Non-pigmented ciliary epithelial cell (primary cell): ENCODE measurements around the gene TRAPPC5.

Experiments
- DNase-seq: peaks from one replicate; pipeline ENCODE4 v3.0.0-alpha.2; 2010; ENCODE audit warnings: low read depth

Gene TRAPPC5

DNA sequence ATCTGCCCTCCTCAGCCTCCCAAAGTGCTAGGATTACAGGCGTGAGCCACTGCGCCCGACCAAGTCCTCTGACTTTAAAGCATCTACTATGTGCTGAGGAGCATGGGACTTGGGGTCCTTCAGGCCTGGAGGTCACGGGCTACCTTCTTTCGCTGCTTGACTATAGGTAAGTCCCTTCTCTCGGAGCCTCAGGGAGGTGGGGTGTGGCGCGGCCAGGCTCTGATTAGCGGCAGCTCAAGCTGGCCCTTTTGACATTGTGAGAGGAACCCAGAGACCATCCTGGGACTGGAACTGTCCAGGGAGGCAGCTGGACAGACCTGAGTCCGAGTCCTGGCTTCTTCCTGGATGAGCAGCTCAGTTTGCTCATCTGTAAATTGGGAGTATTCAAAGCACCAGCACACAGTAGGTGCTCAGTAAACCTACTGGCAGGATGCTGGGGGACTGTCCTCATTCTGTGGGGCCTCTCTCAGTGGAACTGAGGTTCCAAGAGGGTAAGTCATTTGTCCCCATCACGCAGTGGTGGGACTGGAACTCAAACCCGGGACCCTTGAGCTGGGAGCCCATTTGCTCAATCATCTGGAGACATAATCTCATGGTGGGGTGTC, 20.5 kb downstream of the TRAPPC5 start:
- no peak for DNase-seq

DNA sequence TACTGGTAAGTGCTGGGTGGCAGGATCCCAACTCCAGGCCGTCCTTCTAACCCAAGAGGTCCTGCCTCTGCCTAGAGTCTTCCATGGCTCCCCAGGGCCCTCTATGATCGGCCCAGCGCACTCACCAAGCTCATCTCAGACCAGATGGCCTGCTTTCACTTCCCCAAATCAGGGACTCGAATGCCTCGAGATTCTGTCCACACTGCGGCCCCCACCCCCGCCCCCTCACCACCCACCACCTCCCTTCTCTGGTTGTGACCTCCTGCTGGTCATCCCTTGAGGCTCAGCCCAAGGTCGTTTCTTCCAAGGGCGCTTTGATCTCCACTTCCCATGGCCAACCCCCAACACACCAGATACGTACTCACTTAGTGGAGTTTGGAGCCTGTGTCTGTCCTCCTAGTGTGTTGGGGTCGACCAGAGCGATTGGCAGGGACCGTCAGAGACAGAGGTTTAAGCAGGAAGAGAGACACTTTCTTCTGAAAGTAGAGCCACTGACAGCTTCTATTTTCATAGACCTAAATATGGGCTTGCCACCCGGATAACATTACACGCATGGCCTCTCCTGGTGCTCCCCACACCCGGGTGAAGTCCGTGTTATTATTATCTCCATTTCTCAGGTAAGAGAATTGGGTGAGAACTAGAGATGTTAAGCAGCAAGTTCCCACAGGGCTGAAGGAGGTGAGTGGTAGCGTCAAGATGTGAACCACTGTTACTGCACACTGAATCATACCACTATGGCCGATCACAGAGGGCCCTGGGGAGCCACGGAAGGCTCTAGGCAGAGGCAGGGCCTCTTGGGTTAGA, 21.2 kb downstream of the TRAPPC5 start, which contains the start of gene FCER2:
Gene FCER2, minus strand, starts transcription at position 478 of the 804 bp plus-strand sequence. CDS start 2,371 bp downstream, outside the sequence.
- no peak for DNase-seq

DNA sequence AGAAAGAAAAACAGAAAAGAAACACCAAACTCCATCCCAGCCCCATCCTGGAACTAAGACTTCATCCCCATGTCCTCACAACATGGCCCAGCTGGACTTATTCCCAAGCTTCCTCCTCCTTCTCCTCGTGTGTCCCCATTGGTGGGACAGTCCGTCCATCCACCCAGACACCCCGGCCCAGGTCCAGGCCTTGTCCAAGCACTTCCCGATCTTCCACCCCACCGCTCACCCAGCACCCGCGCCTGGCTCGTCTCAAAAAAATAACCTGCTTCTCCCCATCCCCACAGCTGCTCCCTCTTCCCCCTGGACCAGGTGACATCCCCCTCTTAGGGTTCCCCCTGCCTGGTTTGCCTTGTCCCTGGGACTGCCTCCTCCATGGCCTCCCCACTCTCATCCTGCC, 22.7 kb downstream of the TRAPPC5 start:
- no peak for DNase-seq

DNA sequence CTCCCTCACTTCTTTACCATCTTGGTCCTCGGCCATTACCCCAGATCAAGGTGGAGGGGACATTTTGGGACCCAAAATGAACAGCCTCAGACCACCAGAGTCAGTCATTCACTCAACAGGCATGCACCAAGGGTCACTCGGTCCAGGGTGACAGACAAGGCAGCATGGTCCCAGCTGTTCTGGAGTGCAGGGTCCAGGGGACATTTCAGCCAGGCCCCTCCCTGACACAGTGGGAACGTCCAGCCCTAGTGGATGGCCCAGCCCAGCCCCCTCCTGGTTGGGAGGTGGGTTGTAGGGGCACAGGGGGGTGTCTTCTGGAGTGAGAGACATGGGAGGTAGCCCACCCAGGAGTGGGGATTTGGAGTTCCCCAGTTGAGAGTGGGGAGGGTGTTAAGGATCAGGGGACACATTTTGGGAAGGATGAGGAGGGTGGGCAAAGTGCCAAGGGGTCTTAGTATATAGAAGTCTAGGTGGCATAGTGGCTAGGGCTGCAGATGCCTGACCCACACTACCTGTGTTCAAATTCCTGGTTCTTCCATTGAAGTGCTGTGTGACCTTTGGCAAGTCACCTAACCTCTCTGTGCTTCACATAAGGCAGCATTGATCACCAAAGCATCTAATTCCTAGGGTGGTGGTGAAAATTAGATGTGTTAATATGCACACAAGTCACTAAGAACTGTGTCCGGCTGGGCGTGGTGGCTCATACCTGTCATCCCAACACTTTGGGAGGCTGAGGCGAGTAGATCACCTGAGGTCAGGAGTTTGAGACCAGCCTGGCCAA, 23.8 kb downstream of the TRAPPC5 start:
- no peak for DNase-seq

GRCh38 chr19:7705387-7706187, 25.0 kb downstream of the TRAPPC5 start:
- no peak for DNase-seq

GRCh38 chr19:7706188-7706954, 25.7 kb downstream of the TRAPPC5 start:
- DNase-seq: no peak

GRCh38 chr19:7706955-7707456, 26.4 kb downstream of the TRAPPC5 start:
- DNase-seq: no peak

DNA sequence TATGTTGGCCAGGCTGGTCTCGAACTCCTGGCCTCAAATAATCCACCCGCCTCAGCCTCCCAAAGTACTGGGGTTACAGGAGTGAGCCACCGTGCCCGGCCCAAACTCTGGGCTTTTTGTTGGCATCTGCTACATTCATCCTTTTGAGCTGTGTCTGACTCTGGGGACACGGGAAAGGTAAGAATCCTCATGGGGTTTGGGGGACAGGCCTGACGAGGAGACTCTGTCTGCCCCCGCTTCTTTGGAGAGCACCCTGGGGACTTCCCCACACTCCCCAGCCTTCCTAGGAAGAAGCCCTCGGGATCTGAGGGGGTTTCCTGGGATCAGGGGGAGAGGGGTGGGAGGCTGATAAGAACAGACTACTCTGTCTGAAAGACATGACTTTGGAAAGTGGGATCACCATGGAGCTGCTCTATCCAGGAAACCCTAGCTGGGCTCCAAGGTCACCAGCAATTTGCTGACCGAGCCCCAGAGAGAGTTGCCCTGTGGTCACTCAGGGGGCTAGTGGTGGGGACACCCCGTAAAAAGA, 29.4 kb downstream of the TRAPPC5 start:
- DNase-seq: no peak

- DNase-seq: no peak
Observed at GRCh38 chr19:7710616-7711015, 30.0 kb downstream of the TRAPPC5 start.

- no peak for DNase-seq
Observed at GRCh38 chr19:7715671-7716070, 35.0 kb downstream of the TRAPPC5 start.

DNA sequence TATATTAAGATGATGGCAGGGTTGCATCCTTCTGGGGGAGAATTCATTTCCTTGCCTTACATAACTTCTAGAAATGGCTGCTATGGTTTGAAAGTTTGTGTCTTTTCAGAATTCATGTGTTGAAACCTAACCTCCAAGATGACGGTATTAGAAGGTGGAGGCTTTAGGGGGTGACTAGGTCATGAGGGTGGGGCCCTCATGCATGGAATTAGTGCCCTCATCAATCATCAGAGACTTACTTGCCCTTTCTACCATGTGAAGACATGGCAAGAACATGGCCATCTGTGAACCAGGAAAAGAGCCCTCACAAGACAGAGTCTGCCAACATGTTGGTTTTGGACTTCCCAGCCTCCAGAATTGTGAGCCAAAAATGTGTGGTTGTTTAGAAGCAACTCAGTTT, 36.1 kb downstream of the TRAPPC5 start:
- DNase-seq: no peak

DNA sequence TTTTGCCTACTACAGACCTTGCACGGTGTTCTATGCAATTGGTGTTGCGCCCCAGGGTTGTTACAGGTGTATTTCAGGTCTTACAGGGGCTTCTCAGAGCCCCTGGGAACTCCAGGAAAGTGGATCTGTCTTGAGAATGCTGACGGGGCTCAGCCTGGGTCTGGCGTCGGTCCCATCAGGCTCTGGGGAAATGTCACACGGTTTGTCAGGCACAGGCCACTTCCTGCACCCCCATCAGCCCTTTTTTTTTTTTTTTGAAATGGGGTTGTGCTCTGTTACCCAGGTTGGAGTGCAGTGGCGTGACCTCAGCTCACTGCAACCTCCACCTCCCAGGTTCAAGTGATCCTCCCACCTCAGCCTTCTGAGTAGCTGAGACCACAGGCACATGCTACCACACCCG, 38.0 kb downstream of the TRAPPC5 start:
- no peak for DNase-seq

DNA sequence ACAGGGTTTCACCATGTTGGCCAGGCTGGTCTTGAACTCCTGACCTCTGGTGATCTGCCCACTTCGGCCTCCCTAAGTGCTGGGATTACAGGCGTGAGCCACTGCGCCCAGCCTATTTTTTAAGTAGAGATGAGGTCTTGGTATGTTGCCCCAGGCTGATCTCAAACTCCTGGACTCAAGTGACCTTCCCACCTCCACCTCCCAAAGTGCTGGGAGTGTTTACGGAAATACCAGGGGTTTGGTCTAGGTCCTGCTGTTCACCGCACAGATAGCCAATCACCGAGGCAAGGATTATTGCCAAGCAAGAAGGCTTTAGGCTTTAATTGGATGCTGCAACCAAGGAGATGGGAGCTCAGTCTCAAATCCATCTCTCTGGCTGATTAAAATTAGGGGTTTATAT, 39.7 kb downstream of the TRAPPC5 start:
- DNase-seq: no peak

- no peak for DNase-seq
Observed at GRCh38 chr19:7722231-7722651, 41.6 kb downstream of the TRAPPC5 start.

DNA sequence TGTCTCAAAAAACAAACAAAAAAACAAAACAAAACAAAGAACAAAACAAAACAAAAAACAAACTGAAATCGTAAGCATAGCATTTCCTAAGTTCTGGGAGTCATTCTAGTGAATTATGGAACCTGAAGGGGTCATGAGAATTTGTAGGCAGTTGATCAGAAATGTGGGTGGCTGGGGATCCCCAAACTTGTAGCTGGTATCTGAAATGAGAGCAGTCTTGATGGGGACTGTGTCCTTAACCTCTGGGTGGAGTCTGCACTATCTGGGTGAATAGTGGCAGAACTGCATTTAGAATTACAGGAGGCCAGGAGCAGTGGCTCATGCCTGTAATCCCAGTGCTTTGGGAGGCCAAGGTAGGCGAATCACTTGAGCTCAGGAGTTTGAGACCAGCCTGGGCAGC, 45.2 kb downstream of the TRAPPC5 start:
- no peak for DNase-seq

DNA sequence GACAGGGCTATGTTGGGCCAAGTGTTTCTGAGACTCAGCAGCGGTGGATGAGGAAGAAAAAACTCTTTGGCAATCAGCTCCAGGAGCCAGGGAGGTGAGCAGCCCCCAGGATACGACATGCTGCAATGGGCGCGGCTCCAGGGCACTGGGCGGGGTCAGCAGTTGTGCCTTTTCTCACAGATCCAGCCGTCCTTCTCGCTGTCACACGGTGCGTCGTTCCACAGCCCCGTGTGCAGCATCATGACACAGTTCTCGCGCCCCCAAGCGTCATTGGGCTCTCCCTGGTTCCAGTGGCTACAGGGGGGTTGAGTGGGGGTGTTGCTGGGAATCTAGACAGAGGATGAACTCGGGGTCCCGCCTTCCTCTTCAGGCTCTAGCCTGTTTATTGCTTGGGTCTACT, 48.6 kb downstream of the TRAPPC5 start:
- DNase-seq: no peak

GRCh38 chr19:7729831-7730285, 49.2 kb downstream of the TRAPPC5 start:
- DNase-seq: no peak

DNA sequence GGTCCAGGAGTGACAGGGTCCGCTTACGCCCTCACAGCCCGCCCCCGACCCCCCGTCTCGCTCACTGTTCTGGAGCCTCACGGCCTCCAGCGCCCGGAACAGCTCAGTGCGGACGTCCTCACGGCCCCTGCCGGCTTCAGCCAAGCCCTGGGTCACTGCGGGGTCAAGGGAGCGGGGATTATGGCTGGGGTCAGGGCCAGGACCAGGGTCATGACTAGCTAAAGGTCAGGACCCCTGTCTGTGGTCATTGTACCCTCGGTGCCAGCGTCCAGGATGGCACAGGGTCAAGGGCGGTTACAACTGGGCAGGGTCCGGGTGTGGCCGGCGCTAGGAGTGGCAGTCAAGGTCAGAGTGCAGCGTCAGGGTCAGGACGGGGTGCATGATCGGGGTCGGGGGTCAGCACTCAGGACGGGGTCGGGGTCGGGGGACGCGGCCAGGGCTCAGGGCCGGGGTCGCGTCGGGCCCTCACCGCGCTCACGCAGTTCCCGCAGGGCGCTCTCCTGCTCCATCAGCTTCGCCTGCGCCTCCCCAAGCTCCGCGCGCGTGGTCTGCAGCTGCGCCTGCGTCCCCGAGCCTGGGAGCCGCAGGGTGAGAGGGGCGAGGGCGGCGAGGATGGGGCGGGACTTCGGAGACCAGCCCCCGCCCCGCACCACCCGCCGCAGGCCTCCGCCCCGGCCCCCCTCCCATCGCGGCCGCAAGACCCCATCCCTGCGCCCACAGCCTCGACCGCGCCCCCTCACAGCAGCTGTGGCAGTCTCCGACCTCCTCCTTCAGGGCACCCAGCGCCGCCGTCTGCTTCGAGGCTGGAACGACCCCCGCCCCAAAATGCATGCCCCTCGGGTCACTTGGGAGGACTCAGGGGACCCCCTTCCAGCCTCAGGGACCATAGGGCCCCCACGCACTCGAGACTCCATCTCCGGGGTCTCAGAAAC, 49.9 kb downstream of the TRAPPC5 start:
- no peak for DNase-seq

DNA sequence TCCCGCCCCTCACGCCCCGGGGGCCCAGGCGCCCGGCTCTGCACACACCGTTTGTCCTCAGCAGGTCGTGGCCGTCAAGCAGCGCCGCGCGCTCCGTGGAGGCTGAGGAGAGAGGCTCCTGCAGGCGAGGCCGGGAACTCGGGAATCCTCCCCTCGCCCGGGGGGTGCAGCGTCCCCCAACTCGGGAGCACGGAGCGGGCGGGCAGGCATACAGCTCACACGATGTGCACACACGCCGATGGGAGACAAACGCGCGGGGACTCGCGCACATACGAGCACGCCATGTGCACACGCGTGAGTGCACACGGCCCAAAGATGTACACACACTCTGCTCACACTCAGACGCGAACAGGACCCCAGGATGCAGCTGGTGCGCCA, 50.6 kb downstream of the TRAPPC5 start:
- DNase-seq: no peak

GRCh38 chr19:7731615-7732014, 51.0 kb downstream of the TRAPPC5 start:
- no peak for DNase-seq
